Measurements from ENCODE around the gene HIBADH. TPM values are rescaled to one million over a fixed set of nuclear protein-coding genes. Genes with fewer than 3 reads are reported as not detected.

HIBADH gene
- total RNA-seq: 19.7 and 22.6 TPM in 2 replicates
- polyA plus RNA-seq: 25.0 and 30.5 TPM in 2 replicates
- polyA plus RNA-seq (2011; cell fraction: cytosol; rRNA removed): 39.3 and 42.7 TPM in 2 replicates
- polyA plus RNA-seq (2011; cell fraction: nucleus; rRNA removed): 22.2 and 24.4 TPM in 2 replicates
- polyA plus RNA-seq (2012): 27.2 and 30.2 TPM in 2 replicates
- polyA minus RNA-seq: 20.6 and 24.8 TPM in 2 replicates
- polyA minus RNA-seq (2011; cell fraction: cytosol; rRNA and poly(A)+ RNA removed): 8.8 TPM
- polyA minus RNA-seq (2011; cell fraction: nucleus; rRNA and poly(A)+ RNA removed): 11.2 and 13.6 TPM in 2 replicates
- percentile 72 among the genes with signal in this experiment for Bru-seq, nascent RNA
- percentile 50 among the genes with signal in this experiment for BruChase-seq, experiment 1, labeled RNA remaining after a 6-hour chase
- percentile 52 among the genes with signal in this experiment for BruChase-seq, experiment 2, labeled RNA remaining after a 2-hour chase
- long read RNA-seq, transcript HIBADH-201 (8 exons, 1,990 nt): major isoform, 72 of 83 reads
- long read RNA-seq, partial matches to known transcripts: 1 of 83 reads
- long read RNA-seq, other reads (novel, unspliced or antisense): 9 of 83 reads

DNA sequence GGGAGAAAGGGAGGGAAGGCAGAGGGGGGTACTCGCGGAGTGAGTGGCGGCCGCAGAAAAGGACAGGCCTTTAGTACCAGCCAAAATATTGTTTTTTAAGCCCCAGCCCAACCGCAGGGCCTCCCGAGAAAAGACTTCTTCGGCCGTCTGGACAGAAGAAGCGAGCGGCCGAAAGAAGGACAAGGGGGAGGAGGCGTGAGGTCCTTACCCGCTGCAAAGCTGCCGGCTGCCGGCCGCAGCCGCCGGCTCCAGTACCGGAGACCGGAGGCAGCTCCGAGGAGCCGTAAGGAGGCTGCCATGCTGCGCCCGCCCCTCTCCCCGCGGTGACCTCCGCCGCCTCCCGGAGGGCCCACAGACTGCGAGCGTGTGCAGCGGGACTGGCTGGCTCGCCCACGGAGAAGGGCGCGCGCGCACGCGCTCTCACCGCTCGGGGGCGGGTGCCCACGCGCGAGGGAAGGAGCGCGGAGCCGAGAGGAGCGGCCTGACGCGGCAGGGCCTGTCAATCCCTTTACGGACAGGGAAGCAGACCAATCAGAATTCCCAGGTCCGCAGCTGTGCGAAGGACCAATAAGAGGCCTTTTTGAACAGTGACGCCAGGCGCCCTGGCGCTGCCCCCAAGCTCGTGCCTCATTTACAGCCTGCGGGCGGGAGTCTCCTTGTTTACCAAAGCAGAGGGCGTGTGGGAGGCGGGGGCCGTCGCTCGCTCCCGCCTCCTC is at the start of gene HIBADH:
Gene HIBADH (minus strand): TSS at position 394 of the 716 bp plus-strand sequence. CDS start 95 bp downstream, at position 299.
- peak within 1 kb of the TSS; percentile 82 for H3K9ac ChIP-seq (replicated peaks; ENCODE audit: extremely low read depth, insufficient read depth, low read length)
- H3K36me3 ChIP-seq (ENCODE audit: control insufficient read depth in 2 of 2, extremely low read depth in 1 of 2, insufficient read depth in 2 of 2, low read length in 2 of 2): no peaks in the 10 kb centered on the region
- H3K4me3 ChIP-seq (replicated peaks in 1 of 3; ENCODE audit: insufficient read depth in 1 of 3, low read depth in 1 of 3, low read length in 3 of 3): peak within 1 kb of the TSS; percentile 63 to 83 (median 69)
- DNase-seq (ENCODE audit: low read depth, low spot score): peak; percentile 99
- no peaks in the 10 kb centered on the region for H3K9me3 ChIP-seq (replicated peaks; ENCODE audit: control insufficient read depth, insufficient read depth, low read length)
- TSS peak; percentile 35 for BruUV-seq (replicated peaks)
- no peak for TF ChIP-seq EZH2 (IDR thresholded peaks at IDR 0.05; ENCODE audit: borderline replicate concordance, low read depth, low read length, severe bottlenecking)
- TF ChIP-seq GATA2 (IDR thresholded peaks at IDR 0.05; ENCODE audit: insufficient read depth, insufficient read length, low read depth, low read length): no peak
- TF ChIP-seq POLR2A (IDR thresholded peaks at IDR 0.05; ENCODE audit: low read depth, low read length): peak; percentile 70
- TF ChIP-seq POLR2AphosphoS5 (IDR thresholded peaks at IDR 0.05; ENCODE audit: insufficient read depth, low read depth, low read length): peak; percentile 64
- no peak for TF ChIP-seq JUN (IDR thresholded peaks at IDR 0.05; ENCODE audit: borderline replicate concordance, insufficient read depth, insufficient read length, low read depth)
- peak; percentile 76 for TF ChIP-seq MYC (IDR thresholded peaks at IDR 0.05; ENCODE audit: low read depth, low read length)
- TF ChIP-seq MAX (IDR thresholded peaks at IDR 0.05; ENCODE audit: insufficient read depth, insufficient read length): no peak
- no peak for TF ChIP-seq CTCF (IDR thresholded peaks at IDR 0.05; ENCODE audit: extremely low read depth in 1 of 2, insufficient read depth in 1 of 2, low read depth in 1 of 2, low read length in 2 of 2)
- TF ChIP-seq FOS (IDR thresholded peaks at IDR 0.05; ENCODE audit: borderline replicate concordance, insufficient read depth, low read length): no peak
- no peaks in the 10 kb centered on the region for H3K79me2 ChIP-seq (ENCODE audit: control insufficient read depth, insufficient read depth, low read length)
- peak within 1 kb of the TSS; percentile 74 for H3K27ac ChIP-seq (ENCODE audit: insufficient read depth, low read depth, low read length)
- peak within 1 kb of the TSS; percentile 97 for H3K4me2 ChIP-seq (ENCODE audit: insufficient read depth, low read length)
- FAIRE-seq: peak; percentile 96
- ChIA-PET POLR2A (interaction anchor here (0.9 to 1.1 kb wide), 2 partner anchors 15 to 77 kb away, joined by 3 to 4 read pairs; partner anchors contain the start of gene TAX1BP1), CTCF (interaction anchor here (0.6 to 1.7 kb wide), 18 partner anchors 10 to 467 kb away, joined by 3 to 18 read pairs (median 4); partner anchors contain the start of gene TAX1BP1)
- peak within 1 kb of the TSS; percentile 80 for H2AFZ ChIP-seq (ENCODE audit: low read depth, low read length)
- H3K27me3 ChIP-seq (ENCODE audit: control insufficient read depth in 2 of 2, insufficient read depth in 2 of 2, low read length in 2 of 2): no peaks in the 10 kb centered on the region
- no peaks in the 10 kb centered on the region for H3K9me1 ChIP-seq (replicated peaks; ENCODE audit: control insufficient read depth, extremely low read depth, insufficient read depth, low read length)
- H4K20me1 ChIP-seq (replicated peaks; ENCODE audit: control insufficient read depth, extremely low read depth, insufficient read depth, low read length): no peaks in the 10 kb centered on the region
- dilution Hi-C loops (cut with MboI; ENCODE audit: extremely low pct_ligation_motif_present, low sequenced_read_pairs): no loop called here
- H3K4me1 ChIP-seq (ENCODE audit: control insufficient read depth, extremely low read depth, insufficient read depth, low read length): peaks cover 7% of the 10 kb centered on the region
- intact Hi-C loops (cut with micrococcal nuclease): loop anchor here (1.0 to 2.0 kb wide), 6 partner anchors 16 to 474 kb away; partner anchors contain the start of gene TAX1BP1

All from endothelial cell of umbilical vein (primary cell).